DMS 273 (cell line): ENCODE measurements around the gene NPHP1.
"Not testable (repeated sequence)": the region's sequence is repeated elsewhere in the genome, so short reads cannot be mapped to it uniquely, and the experiment has no call there.

Experiments
- DNase-seq: peaks from one replicate; lab custom pipeline; 2025; ENCODE audit not compliant: unreplicated experiment; lab: John Stamatoyannopoulos, UW

The NPHP1 gene

DNA sequence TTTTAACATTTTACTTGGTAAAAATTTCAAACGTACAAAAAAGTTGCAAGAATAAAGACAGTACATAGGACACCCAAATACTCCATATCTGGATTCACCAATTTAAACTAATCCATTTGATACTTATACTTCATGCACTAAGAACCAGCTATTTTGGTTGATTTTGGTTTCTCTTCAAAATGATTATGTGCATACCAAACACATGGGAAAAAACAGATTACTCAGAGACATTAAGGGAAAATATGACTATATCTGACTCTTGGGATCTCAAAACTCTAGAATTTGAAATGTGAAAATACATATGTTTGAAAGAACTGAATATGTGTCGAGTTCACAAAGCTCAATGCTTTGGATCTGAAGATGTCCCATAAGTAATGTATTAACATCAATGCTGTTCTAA, 73.6 kb downstream of the NPHP1 start:
- DNase-seq = no peak

DNA sequence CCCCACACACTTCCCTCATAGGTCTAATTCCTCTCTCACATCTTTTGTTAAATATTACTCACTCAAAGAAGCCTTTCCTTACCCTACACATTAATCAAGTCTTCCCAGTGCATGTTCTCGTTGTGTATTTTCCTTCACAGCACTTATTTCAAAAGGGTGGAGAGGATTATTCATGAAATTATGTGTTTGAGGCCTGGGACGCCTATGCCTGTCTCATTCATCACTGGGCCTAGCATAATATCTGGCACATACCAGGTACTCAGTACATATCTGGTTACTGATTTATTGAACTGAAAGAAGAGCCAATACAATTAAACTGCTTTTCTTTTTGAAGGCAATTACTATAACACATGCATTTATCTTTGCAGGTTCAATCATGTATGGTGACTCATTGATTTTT, 74.1 kb downstream of the NPHP1 start:
- no peak for DNase-seq

GRCh38 chr2:110126906-110127305, 77.9 kb downstream of the NPHP1 start:
- no peak for DNase-seq

GRCh38 chr2:110126086-110126773, 78.6 kb downstream of the NPHP1 start:
- DNase-seq = peak; percentile 10

DNA sequence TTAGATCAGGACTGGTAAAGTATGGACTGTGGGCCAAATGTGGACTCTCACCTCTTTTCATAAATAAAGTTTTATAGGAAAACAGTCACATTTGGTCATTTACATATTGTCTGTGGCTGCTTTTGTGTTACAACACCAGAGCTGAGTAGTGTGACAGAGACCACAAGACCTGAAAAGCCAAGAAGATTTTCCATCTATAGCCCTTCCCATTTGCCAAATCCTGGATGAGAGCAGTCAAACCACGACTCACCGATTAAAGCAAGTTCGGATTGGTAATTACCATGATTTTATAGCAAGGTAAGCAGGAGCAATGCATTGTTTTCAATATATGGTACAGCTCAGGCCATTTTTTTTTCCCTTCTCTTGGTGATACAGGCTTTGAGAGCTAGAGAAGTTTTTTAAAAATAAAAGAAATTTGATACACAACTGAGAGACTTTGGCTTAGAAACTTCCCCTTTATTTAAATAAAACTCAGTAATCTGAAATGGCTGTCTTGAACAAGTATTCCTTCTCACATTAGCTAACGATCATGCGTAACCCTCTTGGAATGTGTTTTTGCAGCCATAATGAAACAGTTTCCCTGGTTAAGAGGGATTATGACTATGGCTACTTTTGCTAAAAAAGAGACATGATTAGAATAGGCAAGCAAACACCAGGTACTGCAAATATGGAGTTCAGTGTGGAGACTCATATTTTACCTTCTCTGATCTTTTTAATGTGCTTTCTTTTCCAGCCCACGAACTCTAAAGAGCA, 79.7 kb downstream of the NPHP1 start:
- no peak for DNase-seq

GRCh38 chr2:110124038-110124825, 80.6 kb downstream of the NPHP1 start:
- no peak for DNase-seq

- no peak for DNase-seq
Observed at GRCh38 chr2:110121592-110121991, 83.2 kb downstream of the NPHP1 start.

- DNase-seq = no peak
Observed at GRCh38 chr2:110121052-110121334, 83.8 kb downstream of the NPHP1 start.

GRCh38 chr2:110120171-110121051, 84.4 kb downstream of the NPHP1 start:
- DNase-seq = no peak

DNA sequence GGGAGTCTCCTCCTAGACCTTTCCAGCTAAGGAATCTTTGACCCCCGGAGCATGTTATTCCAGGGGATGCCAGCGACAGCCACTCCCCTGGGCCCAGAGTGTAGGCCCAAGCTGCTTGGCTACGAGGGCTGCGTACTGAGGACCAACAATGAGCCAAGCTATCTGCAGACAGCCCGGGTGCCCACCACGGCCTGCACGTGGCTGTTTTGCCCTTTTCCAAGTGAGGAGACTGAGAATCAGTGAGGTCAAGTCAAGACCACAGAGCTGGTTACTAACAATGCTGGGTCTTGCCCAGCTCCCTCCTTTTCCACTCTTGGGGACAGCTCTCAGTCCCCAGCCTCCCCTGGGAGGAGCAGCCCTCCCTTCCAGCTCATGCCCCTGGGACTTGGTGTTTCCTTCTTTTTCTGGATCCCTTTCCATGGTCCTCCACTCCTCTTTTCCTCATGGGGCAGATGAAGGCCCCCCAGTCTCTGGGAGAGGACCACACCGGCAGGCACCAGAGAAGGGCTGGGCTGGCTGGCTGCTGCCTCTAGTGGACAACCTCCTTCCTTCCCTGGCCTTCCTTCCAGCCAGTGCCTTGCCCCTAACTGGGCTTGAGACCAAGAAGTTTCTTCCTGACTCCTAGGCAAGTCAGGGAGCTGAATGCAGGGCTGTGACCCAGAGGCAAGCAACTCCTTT, 88.6 kb downstream of the NPHP1 start:
- DNase-seq = peak; percentile 58

GRCh38 chr2:110115291-110116032, 89.4 kb downstream of the NPHP1 start, which contains the start of gene MALL:
Gene MALL (minus strand): TSS chr2:110115822. CDS start chr2:110115792, 30 bp downstream.
- peak; percentile 55 for DNase-seq

- DNase-seq = no peak
Observed at GRCh38 chr2:110114831-110115255, 90.0 kb downstream of the NPHP1 start.

- DNase-seq = peak; percentile 26
Observed at GRCh38 chr2:110113961-110114591, 90.7 kb downstream of the NPHP1 start.

GRCh38 chr2:110108291-110108690, 96.5 kb downstream of the NPHP1 start:
- DNase-seq = not testable (repeated sequence)

- no peak for DNase-seq
Observed at GRCh38 chr2:110107092-110108079, 97.4 kb downstream of the NPHP1 start.

DNA sequence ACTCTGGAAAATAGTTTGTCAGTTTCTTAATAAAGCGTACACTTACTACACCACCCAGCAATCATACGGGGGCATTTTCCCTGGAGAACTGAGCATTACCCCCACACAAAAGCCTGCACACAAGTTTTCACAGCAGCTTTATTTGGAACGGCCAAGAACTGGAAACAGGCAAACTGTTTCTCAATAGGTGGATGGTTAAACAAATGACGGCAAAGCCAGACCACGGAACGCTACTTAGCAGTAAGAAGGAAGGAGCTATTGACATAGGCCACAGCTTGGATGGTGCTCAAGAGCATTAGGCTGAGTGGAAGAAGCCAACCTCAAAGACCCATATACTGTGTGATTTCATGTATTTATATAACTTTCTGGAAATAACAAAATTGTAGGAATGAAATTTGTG, 98.2 kb downstream of the NPHP1 start:
- DNase-seq = no peak

DNA sequence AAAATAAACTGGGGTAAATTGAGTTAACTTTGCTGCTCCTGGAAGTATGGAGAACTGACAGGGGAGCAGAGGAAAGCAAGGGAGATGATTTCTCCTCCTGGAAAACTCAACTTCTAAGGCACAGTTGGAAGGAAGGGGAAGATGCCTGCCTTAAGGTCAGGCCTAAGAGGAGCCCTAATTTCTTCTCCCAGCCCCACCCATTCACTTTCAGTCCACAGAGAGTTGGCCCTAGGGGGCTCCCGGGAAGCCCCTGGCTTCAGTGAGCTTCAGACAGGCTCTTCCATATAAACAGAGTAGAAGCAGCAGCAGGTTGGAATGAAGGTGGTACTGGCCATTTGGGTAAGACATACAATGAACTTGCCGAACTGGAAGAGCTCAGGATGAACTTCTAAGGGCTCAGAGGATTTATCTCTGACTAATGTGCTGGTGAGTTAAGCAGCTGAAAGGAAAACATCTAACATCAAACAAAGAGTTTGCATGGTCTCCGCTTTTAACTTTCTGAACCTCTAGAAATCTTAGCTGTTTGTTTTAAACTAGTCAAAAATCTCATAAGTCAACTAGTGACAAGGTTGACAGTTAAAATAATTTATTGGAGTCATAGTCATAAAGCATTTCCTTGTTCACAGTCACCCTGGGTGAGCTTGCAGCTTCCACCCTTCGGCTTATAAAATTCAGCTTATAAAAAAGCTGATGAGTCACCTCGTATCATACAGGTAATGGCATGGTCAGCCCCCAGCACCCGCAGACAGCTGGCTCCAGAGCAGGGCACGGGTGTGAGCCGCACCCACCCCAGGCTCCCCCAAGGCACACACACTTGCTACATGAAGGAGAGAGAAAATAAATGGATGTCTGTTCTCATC, 99.0 kb downstream of the NPHP1 start:
- no peak for DNase-seq
